GM23248 (cell line): ENCODE results near the gene RBMS3. TPM values are rescaled to one million over a fixed set of nuclear protein-coding genes. Genes with fewer than 3 reads are reported as not detected.

Experiments used
- DNase-seq: peaks from one replicate; pipeline ENCODE4 v3.0.0-alpha.2; 2015
- H2AFZ ChIP-seq: fragments of 200-600 bp; sonication (generic); 2 replicates; pipeline ENCODE4 v1.6.1; 2016; ENCODE audit warnings: antibody characterized with exemption
- H3F3A ChIP-seq: fragments of 200-600 bp; sonication (generic); 2 replicates; pipeline ENCODE4 v1.6.1; 2016; ENCODE audit warnings: mild to moderate bottlenecking, antibody characterized with exemption, mixed run types; ENCODE audit not compliant: insufficient read depth
- H3K27ac ChIP-seq: fragments of 200-600 bp; sonication (generic); 2 replicates; pipeline ENCODE4 v1.5.1; 2016; ENCODE audit warnings: mild to moderate bottlenecking
- H3K27me3 ChIP-seq: fragments of 200-600 bp; sonication (generic); replicated peaks from 2 replicates; pipeline ENCODE4 v1.6.1; 2016; ENCODE audit warnings: mild to moderate bottlenecking; ENCODE audit not compliant: insufficient read depth
- H3K36me3 ChIP-seq: fragments of 200-600 bp; sonication (generic); 2 replicates; pipeline ENCODE4 v1.6.1; 2016; ENCODE audit warnings: low read depth, mild to moderate bottlenecking
- H3K4me1 ChIP-seq: fragments of 200-600 bp; sonication (generic); 2 replicates; pipeline ENCODE4 v1.6.1; 2016; ENCODE audit warnings: mild to moderate bottlenecking; ENCODE audit not compliant: insufficient read depth
- H3K4me2 ChIP-seq: fragments of 200-600 bp; sonication (generic); one replicate; pipeline ENCODE4 v1.6.1; 2016; ENCODE audit warnings: mild to moderate bottlenecking; ENCODE audit not compliant: unreplicated experiment
- H3K4me3 ChIP-seq: fragments of 200-600 bp; sonication (generic); 2 replicates; pipeline ENCODE4 v1.5.1; 2016; ENCODE audit warnings: mild to moderate bottlenecking
- H3K79me2 ChIP-seq: fragments of 200-600 bp; sonication (generic); 2 replicates; pipeline ENCODE4 v1.6.1; 2016; ENCODE audit warnings: mild to moderate bottlenecking; ENCODE audit not compliant: insufficient read depth
- H3K9ac ChIP-seq: fragments of 200-600 bp; sonication (generic); 2 replicates; pipeline ENCODE4 v1.6.1; 2016; ENCODE audit warnings: mild to moderate bottlenecking
- H3K9me2 ChIP-seq: fragments of 200-600 bp; sonication (generic); 2 replicates; pipeline ENCODE4 v1.6.1; 2016; ENCODE audit warnings: mixed run types, mild to moderate bottlenecking, moderate library complexity; ENCODE audit not compliant: insufficient read depth
- H3K9me3 ChIP-seq: fragments of 200-600 bp; sonication (generic); one replicate; pipeline ENCODE4 v1.6.1; 2017; ENCODE audit warnings: low read depth
- H4K20me1 ChIP-seq: fragments of 200-600 bp; sonication (generic); 2 replicates; pipeline ENCODE4 v1.6.0; 2016; ENCODE audit not compliant: insufficient read depth
- EZH2 ChIP-seq: fragments of 200-600 bp; sonication (generic); IDR thresholded peaks from 2 replicates; pipeline ENCODE4 v1.6.1; 2018; ENCODE audit warnings: antibody characterized with exemption, mild to moderate bottlenecking; ENCODE audit not compliant: insufficient read depth, poor library complexity, severe bottlenecking
- EZH2phosphoT487 ChIP-seq: fragments of 200-600 bp; sonication (generic); IDR thresholded peaks from 2 replicates; pipeline ENCODE4 v1.6.1; 2018; ENCODE audit warnings: antibody characterized with exemption, moderate library complexity, mild to moderate bottlenecking, low read depth; ENCODE audit not compliant: insufficient read depth
- WGBS, 2 experiments: methylation state at CpG; one replicate each; pipeline ENCODE4 v1.1.6; 2015 to 2017; ENCODE audit warnings: low lambda C conversion rate in 2 of 2, low coverage in 1 of 2; ENCODE audit errors: missing lambda C conversion rate in 2 of 2; 5-methylcytosine and 5-hydroxymethylcytosine counted together
- in situ Hi-C: fragments of 300-500 bp; cut with MboI; formaldehyde crosslinking; loops from 2 replicates; pipeline ENCODE4 v1.15.0; 2020
- polyA plus RNA-seq: library from polyadenylated mRNA; unstranded; fragments of >200 nt; fragmentation: Nextera tagmentation; extraction: Ambion mirVana; gene quantifications from 2 replicates; pipeline ENCODE4 v1.2.1, GENCODE V29; 2016
- total RNA-seq: library from RNA; depleted of rRNA; stranded (reverse); fragments of >200 nt; shearing (Covaris generic); gene quantifications from 2 replicates; pipeline ENCODE4 v1.2.3, GENCODE V29; 2014

The RBMS3 gene
- total and polyA plus RNA-seq, 2 experiments from 2014 or later = 40.0 to 94.3 TPM

DNA sequence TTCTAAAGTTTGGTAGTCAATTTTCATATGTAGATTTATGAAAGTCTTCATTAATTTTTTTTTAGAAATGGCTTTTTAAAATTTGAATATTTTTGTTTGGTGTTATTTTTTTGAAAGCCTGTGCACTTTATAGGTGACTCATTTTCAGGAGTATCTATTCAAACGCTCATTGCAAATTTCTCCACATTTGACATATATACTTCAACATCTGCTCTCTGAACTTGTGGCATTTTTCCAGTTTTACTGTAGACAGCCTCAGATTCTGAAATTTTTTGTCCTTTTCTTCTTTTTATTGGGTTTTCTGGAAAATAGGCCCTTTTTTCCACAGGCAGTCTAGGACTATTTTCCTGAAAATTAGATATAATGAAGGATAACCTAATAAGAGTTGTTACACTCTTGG is 396.6 kb downstream of the RBMS3 start:
- no peaks in the 10 kb centered on the region for H4K20me1 ChIP-seq
- no peaks in the 10 kb centered on the region; the same call in 1 of the 2 replicates for H3K4me1 ChIP-seq
- TF ChIP-seq EZH2phosphoT487 = no peak
- no peak for TF ChIP-seq EZH2
- no peak overlapping the region for H3K4me2 ChIP-seq
- no peaks in the 10 kb centered on the region for H3K27me3 ChIP-seq
- peaks cover 12% of the 10 kb centered on the region for H3K79me2 ChIP-seq
- peak; percentile 15 for DNase-seq
- H3K4me3 ChIP-seq = no peak overlapping the region
- in situ Hi-C loops = no loop called here
- no peak overlapping the region for H3K9ac ChIP-seq
- no peak overlapping the region for H2AFZ ChIP-seq
- no peak overlapping the region for H3K27ac ChIP-seq
- H3K36me3 ChIP-seq = peaks cover 2% of the 10 kb centered on the region; the same call in 1 of the 2 replicates
- peaks cover 14% of the 10 kb centered on the region; the same call in 1 of the 2 replicates for H3F3A ChIP-seq
- no peaks in the 10 kb centered on the region for H3K9me2 ChIP-seq
- H3K9me3 ChIP-seq = no peaks in the 10 kb centered on the region
- WGBS, 2 experiments = 60 to 64% methylated on average over 1 of the region's 1 CpG

DNA sequence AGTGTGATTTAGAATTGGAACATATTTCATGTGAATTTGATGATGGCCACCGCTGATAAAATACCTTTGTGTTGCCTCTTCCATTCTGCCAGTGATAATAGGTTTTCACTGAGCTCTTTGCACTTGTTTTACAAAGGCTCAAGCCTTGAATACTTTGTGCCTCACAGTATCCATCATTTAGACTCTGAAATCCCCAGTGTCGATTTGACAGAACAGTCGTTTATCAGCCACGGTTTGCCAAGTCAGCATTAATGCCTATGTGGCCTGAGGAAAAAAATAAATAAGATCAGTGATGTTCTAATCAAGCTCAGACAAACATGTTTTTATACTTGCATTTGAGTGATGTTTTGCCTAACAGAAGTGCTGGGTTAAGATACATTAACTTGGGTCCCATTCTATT is 399.1 kb downstream of the RBMS3 start:
- TF ChIP-seq EZH2 (no peak), EZH2phosphoT487 (no peak)
- no peak overlapping the region for H2AFZ ChIP-seq
- H4K20me1 ChIP-seq = no peaks in the 10 kb centered on the region
- no peaks in the 10 kb centered on the region for H3K36me3 ChIP-seq
- H3K9me3 ChIP-seq = no peaks in the 10 kb centered on the region
- WGBS, 2 experiments = 63 to 64% methylated on average over 4 of the region's 4 CpGs
- H3F3A ChIP-seq = peaks cover 37% of the 10 kb centered on the region; the same call in 1 of the 2 replicates
- no peak overlapping the region for H3K27ac ChIP-seq
- H3K79me2 ChIP-seq = peaks cover 23% of the 10 kb centered on the region
- no peak overlapping the region for H3K4me3 ChIP-seq
- no peak overlapping the region for H3K4me2 ChIP-seq
- H3K9me2 ChIP-seq = no peaks in the 10 kb centered on the region
- DNase-seq = no peak
- in situ Hi-C loops = no loop called here
- peaks cover 17% of the 10 kb centered on the region for H3K4me1 ChIP-seq
- no peak overlapping the region for H3K9ac ChIP-seq
- no peaks in the 10 kb centered on the region for H3K27me3 ChIP-seq

- Histone ChIP-seq H3K27me3 (no peaks in the 10 kb centered on the region), H3K9ac (peak overlapping the region; percentile 53), H3F3A (peaks cover 38% of the 10 kb centered on the region; the same call in 1 of the 2 replicates), H3K4me3 (no peak overlapping the region), H2AFZ (peak overlapping the region; percentile 51), H3K36me3 (no peaks in the 10 kb centered on the region), H3K9me3 (no peaks in the 10 kb centered on the region), H4K20me1 (no peaks in the 10 kb centered on the region), H3K79me2 (peaks cover 47% of the 10 kb centered on the region), H3K4me2 (peak overlapping the region; percentile 36), H3K9me2 (no peaks in the 10 kb centered on the region), H3K27ac (peak overlapping the region; percentile 69), H3K4me1 (peaks cover 32% of the 10 kb centered on the region)
- TF ChIP-seq EZH2 = no peak
- TF ChIP-seq EZH2phosphoT487 = no peak
- DNase-seq = peak; percentile 67
- in situ Hi-C loops = no loop called here
- WGBS, 2 experiments = 49 to 55% methylated on average over 5 of the region's 5 CpGs
Measured at GRCh38 chr3:29683018-29683993, 402.4 kb downstream of the RBMS3 start.

DNA sequence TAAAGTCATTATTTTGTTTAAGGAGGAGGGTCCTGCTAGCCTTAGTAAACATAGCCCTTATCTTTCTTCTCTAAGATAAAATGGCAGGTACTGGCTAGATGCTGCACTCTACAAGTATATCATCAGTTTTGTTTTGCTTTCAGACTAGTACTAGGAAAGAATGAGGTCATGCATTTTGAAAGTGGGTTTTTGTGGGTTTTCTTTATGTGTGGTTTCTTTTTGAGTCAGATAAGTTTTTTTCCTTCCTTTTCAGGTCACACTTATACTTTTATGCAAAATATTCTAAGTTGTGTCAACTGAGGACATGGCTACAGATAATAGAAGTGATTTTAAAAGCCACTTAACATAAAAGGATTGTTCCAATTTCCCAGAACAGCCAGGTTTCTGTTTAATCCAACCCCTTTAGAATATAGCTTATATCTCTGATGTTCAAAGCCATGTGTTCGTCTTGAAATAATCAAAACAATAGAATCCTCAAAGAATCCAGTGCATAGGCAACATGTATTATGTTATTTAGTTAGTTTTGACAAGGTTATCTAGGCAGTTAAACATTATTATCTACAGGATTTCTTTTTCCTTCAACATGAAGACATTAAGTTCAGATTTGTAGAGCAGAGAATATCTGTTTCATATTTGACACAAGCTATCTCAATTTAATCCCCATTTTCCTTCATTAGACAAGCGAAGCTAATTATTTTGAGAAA is 406.2 kb downstream of the RBMS3 start:
- in situ Hi-C loops = no loop called here
- Histone ChIP-seq H2AFZ (no peak overlapping the region), H3K4me2 (peak overlapping the region; percentile 49), H3K4me1 (peaks cover 45% of the 10 kb centered on the region), H3F3A (peaks cover 36% of the 10 kb centered on the region; the same call in 1 of the 2 replicates), H3K36me3 (no peaks in the 10 kb centered on the region), H3K27me3 (no peaks in the 10 kb centered on the region), H3K79me2 (peaks cover 47% of the 10 kb centered on the region), H3K4me3 (no peak overlapping the region), H3K9ac (no peak overlapping the region), H4K20me1 (no peaks in the 10 kb centered on the region), H3K9me3 (no peaks in the 10 kb centered on the region), H3K9me2 (no peaks in the 10 kb centered on the region), H3K27ac (peak overlapping the region; percentile 50)
- 93% methylated on average over 2 of the region's 2 CpGs for WGBS, 2 experiments
- TF ChIP-seq EZH2 (no peak), EZH2phosphoT487 (no peak)
- DNase-seq = peak; percentile 78
